K562 (cell line): ENCODE results near the gene VLDLR.

Source experiments
- CTCF ChIP-seq, 3 experiments: IDR thresholded peaks in 2 of 3; conservative IDR thresholded peaks in 1 of 3; 2 replicates each; pipeline ENCODE4 v1.5.1; 2011 to 2012; ENCODE audit warnings: low read length in 3 of 3, mild to moderate bottlenecking in 3 of 3, control low read depth in 2 of 3, improper control_type of control experiment in 1 of 3, inconsistent platforms in 1 of 3, low read depth in 1 of 3, mixed read lengths in 1 of 3, moderate library complexity in 1 of 3; ENCODE audit not compliant: insufficient read depth in 2 of 3
- IRF2 ChIP-seq: sonication (generic); formaldehyde crosslinking; IDR thresholded peaks from 2 replicates; pipeline ENCODE4 v1.8.1; 2022; ENCODE audit warnings: mild to moderate bottlenecking, missing genetic modification reagents
- JUN ChIP-seq, 2 experiments: sonication (generic) in 1 of 2; formaldehyde crosslinking in 1 of 2; IDR thresholded peaks; 2 replicates each; pipeline versions ENCODE4 v1.6.1 to v1.8.0; 2012 to 2022; ENCODE audit warnings: borderline replicate concordance in 2 of 2, mild to moderate bottlenecking in 2 of 2, improper control_type of control experiment in 1 of 2, low read depth in 1 of 2, low read length in 1 of 2, missing genetic modification reagents in 1 of 2
- NR2C2 ChIP-seq, 2 experiments: fragments of 200-800 bp in 1 of 2; sonication (Bioruptor generic) in 1 of 2; sonication (generic) in 1 of 2; formaldehyde crosslinking in 1 of 2; IDR thresholded peaks; 2 replicates each; pipeline versions ENCODE4 v1.6.1 to v1.8.0; 2016 to 2022; ENCODE audit warnings: mild to moderate bottlenecking in 1 of 2, missing compliant biosample characterization in 1 of 2, missing genetic modification characterization in 1 of 2, missing genetic modification reagents in 1 of 2
- POLR2A ChIP-seq: fragments of 450-650 bp; conservative IDR thresholded peaks from 2 replicates; pipeline ENCODE4 v1.6.1; 2016
- RERE ChIP-seq: sonication (generic); formaldehyde crosslinking; IDR thresholded peaks from 2 replicates; pipeline ENCODE4 v1.8.0; 2023; ENCODE audit warnings: missing genetic modification reagents, mild to moderate bottlenecking, borderline replicate concordance
- TCF7 ChIP-seq: sonication (generic); IDR thresholded peaks from 2 replicates; pipeline ENCODE4 v1.6.1; 2016; ENCODE audit warnings: antibody characterized with exemption, borderline replicate concordance
- ZFP91 ChIP-seq: sonication (generic); formaldehyde crosslinking; IDR thresholded peaks from 2 replicates; pipeline ENCODE4 v1.8.0; 2022; ENCODE audit warnings: mild to moderate bottlenecking, missing genetic modification reagents
- ZNF274 ChIP-seq: IDR thresholded peaks from 2 replicates; pipeline ENCODE4 v1.6.1; 2011; ENCODE audit warnings: low read depth, mild to moderate bottlenecking, low read length, moderate library complexity, borderline replicate concordance
- TF ChIP-seq, protein P1 (sequence below): sonication (generic); formaldehyde crosslinking; IDR thresholded peaks from 2 replicates; pipeline ENCODE4 v1.4.0; 2020; ENCODE audit warnings: mild to moderate bottlenecking, missing genetic modification reagents
- TF ChIP-seq, protein P2 (sequence below): sonication (generic); formaldehyde crosslinking; IDR thresholded peaks from 2 replicates; pipeline ENCODE4 v1.8.1; 2023; ENCODE audit warnings: mild to moderate bottlenecking, missing genetic modification reagents

- no peak for TF ChIP-seq ZFP91 (CRISPR knock-in tag)
- TF ChIP-seq RERE (CRISPR knock-in tag), result no peak
- TF ChIP-seq ZNF274, result no peak
- no peak for TF ChIP-seq CTCF (IDR thresholded peaks at IDR 0.05 in 2 of 3, conservative IDR thresholded peaks at IDR 0.05 in 1 of 3; ENCODE audit: insufficient read depth in 2 of 3, low read depth in 1 of 3, low read length in 3 of 3)
- TF ChIP-seq POLR2A, result no peak
- TF ChIP-seq, protein P1, sequence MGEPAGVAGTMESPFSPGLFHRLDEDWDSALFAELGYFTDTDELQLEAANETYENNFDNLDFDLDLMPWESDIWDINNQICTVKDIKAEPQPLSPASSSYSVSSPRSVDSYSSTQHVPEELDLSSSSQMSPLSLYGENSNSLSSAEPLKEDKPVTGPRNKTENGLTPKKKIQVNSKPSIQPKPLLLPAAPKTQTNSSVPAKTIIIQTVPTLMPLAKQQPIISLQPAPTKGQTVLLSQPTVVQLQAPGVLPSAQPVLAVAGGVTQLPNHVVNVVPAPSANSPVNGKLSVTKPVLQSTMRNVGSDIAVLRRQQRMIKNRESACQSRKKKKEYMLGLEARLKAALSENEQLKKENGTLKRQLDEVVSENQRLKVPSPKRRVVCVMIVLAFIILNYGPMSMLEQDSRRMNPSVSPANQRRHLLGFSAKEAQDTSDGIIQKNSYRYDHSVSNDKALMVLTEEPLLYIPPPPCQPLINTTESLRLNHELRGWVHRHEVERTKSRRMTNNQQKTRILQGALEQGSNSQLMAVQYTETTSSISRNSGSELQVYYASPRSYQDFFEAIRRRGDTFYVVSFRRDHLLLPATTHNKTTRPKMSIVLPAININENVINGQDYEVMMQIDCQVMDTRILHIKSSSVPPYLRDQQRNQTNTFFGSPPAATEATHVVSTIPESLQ (CRISPR knock-in tag), result no peak
- TF ChIP-seq TCF7, result no peak
- TF ChIP-seq, protein P2, sequence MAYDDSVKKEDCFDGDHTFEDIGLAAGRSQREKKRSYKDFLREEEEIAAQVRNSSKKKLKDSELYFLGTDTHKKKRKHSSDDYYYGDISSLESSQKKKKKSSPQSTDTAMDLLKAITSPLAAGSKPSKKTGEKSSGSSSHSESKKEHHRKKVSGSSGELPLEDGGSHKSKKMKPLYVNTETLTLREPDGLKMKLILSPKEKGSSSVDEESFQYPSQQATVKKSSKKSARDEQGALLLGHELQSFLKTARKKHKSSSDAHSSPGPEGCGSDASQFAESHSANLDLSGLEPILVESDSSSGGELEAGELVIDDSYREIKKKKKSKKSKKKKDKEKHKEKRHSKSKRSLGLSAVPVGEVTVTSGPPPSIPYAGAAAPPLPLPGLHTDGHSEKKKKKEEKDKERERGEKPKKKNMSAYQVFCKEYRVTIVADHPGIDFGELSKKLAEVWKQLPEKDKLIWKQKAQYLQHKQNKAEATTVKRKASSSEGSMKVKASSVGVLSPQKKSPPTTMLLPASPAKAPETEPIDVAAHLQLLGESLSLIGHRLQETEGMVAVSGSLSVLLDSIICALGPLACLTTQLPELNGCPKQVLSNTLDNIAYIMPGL (CRISPR knock-in tag), result no peak
- TF ChIP-seq IRF2, result no peak
- TF ChIP-seq NR2C2 (CRISPR knock-in tag; IDR thresholded peaks at IDR 0.05), result no peak
- no peak for TF ChIP-seq NR2C2 (tag; IDR thresholded peaks at IDR 0.05)
- TF ChIP-seq JUN (IDR thresholded peaks at IDR 0.05; ENCODE audit: borderline replicate concordance, low read depth, low read length), result no peak
- TF ChIP-seq JUN (CRISPR knock-in tag; IDR thresholded peaks at IDR 0.05; ENCODE audit: borderline replicate concordance), result no peak
Observed at GRCh38 chr9:2602704-2603116, 18.9 kb upstream of the VLDLR start.
